Mesodermal cell (in vitro differentiated cells): Measurements from ENCODE around the gene NELFA.
"Not testable (repeated sequence)": the region's sequence is repeated elsewhere in the genome, so short reads cannot be mapped to it uniquely, and the experiment has no call there.

Experiments
- H3K27ac ChIP-seq: 2 replicates; pipeline ENCODE4 v1.7.0; 2013; ENCODE audit warnings: mild to moderate bottlenecking, low read depth, low read length, moderate library complexity; ENCODE audit not compliant: severe bottlenecking
- H3K36me3 ChIP-seq: 2 replicates; pipeline ENCODE4 v1.7.1; 2013; ENCODE audit warnings: mild to moderate bottlenecking, low read length, moderate library complexity; ENCODE audit not compliant: control insufficient read depth, insufficient read depth
- H3K4me1 ChIP-seq: one replicate; pipeline ENCODE4 v1.7.1; 2013; ENCODE audit warnings: mild to moderate bottlenecking, low read length; ENCODE audit not compliant: insufficient read depth, control insufficient read depth, poor library complexity, severe bottlenecking
- H3K4me3 ChIP-seq: 2 replicates; pipeline ENCODE4 v1.7.0; 2013; ENCODE audit warnings: low read length, control low read depth, mild to moderate bottlenecking; ENCODE audit not compliant: insufficient read depth, poor library complexity, severe bottlenecking; ENCODE audit errors: extremely low read depth
- H3K9me3 ChIP-seq: 2 replicates; pipeline ENCODE4 v1.7.1; 2013; ENCODE audit warnings: mild to moderate bottlenecking, low read length, moderate library complexity; ENCODE audit not compliant: control insufficient read depth
- WGBS, 2 experiments: methylation state at CpG; one replicate each; pipeline ENCODE4 v1.1.5; 2013; ENCODE audit warnings: missing lambda C conversion rate in 2 of 2; ENCODE audit not compliant: insufficient coverage in 2 of 2; 5-methylcytosine and 5-hydroxymethylcytosine counted together

NELFA gene

GRCh38 chr4:1993718-1994516, 14.9 kb downstream of the NELFA start:
- peaks cover 49% of the 10 kb centered on the region for H3K36me3 ChIP-seq
- H3K27ac ChIP-seq, H3K9me3 ChIP-seq, H3K4me1 ChIP-seq, H3K4me3 ChIP-seq: not testable (repeated sequence)
- 93 to 98% methylated on average over 10 to 16 of the region's 20 CpGs for WGBS, 2 experiments

GRCh38 chr4:1993169-1993516, 15.6 kb downstream of the NELFA start:
- Histone ChIP-seq H3K36me3 (peaks cover 56% of the 10 kb centered on the region), H3K4me1 (no peaks in the 10 kb centered on the region), H3K27ac (no peak overlapping the region), H3K9me3 (peaks cover 6% of the 10 kb centered on the region), H3K4me3 (no peak overlapping the region)
- 93 to 96% methylated on average over 17 of the region's 19 CpGs for WGBS, 2 experiments

DNA sequence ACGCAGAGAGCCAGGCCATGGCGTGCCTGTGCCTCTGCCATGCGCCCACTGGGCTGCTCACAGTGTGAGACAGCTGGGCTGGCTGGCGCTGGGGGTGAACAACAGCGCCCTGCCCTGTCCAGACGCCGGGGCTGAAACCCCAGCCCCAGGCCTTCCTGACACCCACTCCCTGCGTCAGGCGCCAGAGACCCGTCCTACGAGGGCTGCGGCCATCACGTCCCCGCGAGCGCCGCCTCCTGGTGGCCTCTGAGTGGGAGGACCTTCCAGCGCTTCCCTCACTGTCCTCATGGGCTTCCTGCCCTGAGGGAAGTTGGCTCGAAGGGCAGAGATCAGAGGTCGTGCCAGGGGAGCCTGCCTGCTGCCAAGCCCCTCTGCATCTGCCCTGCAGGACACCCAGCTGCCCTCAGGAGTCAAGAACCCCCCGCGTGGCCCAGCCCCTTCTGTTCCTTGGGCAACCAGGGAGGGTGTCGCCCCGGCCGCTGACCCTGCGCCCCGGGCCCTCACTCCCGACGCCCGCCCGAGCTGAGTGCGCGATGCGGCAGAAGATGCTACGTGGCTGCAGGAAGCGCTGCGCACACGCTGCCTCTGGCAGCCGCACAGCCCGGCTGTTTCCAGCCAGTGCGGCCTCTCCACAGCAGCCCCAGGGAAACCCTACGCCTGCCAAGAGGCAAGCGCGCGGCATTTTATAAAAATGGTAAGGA, 16.2 kb downstream of the NELFA start:
- H3K4me3 ChIP-seq = no peak overlapping the region
- 89% methylated on average over 40 to 45 of the region's 45 CpGs for WGBS, 2 experiments
- no peaks in the 10 kb centered on the region for H3K4me1 ChIP-seq
- peaks cover 53% of the 10 kb centered on the region for H3K36me3 ChIP-seq
- H3K27ac ChIP-seq = no peak overlapping the region
- H3K9me3 ChIP-seq = peaks cover 3% of the 10 kb centered on the region

DNA sequence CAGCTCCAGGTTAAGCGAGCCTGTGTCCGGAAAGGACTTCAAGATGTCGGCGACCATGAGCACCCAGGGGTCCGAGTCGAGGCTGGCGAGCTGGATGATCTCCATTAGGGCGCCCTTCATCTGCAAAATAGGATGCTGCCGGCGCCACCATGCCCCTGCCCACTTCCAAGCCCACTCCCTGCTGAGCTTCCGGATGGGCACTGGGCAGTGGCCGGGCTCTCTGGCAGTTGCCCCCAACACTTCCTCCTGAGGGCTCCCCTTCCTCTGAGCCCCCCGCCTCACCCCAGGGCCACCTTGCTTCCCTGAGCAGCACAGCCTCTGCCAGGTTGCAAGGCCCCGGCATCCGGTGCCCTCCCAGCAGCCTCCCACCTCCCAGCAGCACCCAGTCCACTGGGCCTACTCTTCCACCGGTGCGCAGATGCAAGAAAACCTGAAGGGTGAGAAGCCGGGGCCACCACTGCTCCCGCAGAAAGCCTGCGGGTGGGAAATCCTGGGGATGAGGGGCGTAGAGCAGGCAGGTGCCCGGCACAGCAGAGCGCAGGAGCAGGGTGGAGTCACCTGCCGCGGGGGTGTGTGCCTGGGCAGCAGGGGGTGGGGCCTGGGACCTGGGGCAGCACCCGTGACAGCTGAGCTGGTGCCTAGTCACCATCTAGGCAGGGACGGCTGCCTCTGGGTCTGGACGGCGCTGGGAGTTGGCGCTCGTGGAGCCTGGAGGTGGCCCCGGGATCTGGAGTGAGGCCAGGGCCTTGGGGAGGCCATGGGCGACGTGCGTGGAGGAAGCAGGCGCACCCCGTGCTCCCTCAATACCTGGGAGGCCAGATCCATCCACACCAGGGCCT, 17.0 kb downstream of the NELFA start:
- Histone ChIP-seq H3K4me3 (no peak overlapping the region), H3K27ac (no peak overlapping the region), H3K36me3 (peaks cover 53% of the 10 kb centered on the region), H3K9me3 (no peaks in the 10 kb centered on the region), H3K4me1 (no peaks in the 10 kb centered on the region)
- WGBS, 2 experiments = 94 to 96% methylated on average over 34 to 35 of the region's 37 CpGs

DNA sequence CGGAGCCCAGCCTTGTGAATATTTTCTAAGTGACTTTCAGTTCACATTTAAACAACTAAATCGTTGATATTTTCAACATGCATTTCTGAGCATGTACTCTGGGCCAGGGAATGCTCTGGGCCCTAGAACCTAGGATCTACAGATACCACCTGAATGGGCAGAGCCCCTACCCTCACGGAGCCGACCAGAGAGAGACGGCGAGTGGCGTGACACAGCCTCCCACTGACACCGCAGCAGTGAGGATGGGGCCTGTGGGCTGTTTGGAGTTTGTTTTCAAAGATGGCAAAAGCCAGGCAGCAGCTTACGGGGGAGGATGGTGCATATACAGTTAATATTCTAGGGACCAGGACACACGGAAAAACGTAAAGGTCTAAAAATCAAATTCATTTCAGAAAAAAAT, 17.7 kb downstream of the NELFA start:
- 98 to 100% methylated on average over 8 to 9 of the region's 11 CpGs for WGBS, 2 experiments
- no peaks in the 10 kb centered on the region for H3K9me3 ChIP-seq
- H3K4me3 ChIP-seq = no peak overlapping the region
- H3K4me1 ChIP-seq = no peaks in the 10 kb centered on the region
- peaks cover 53% of the 10 kb centered on the region for H3K36me3 ChIP-seq
- H3K27ac ChIP-seq = no peak overlapping the region

- 96 to 97% methylated on average over 3 to 4 of the region's 5 CpGs for WGBS, 2 experiments
- Histone ChIP-seq H3K4me1 (no peaks in the 10 kb centered on the region), H3K27ac (no peak overlapping the region), H3K36me3 (peaks cover 54% of the 10 kb centered on the region), H3K4me3 (no peak overlapping the region), H3K9me3 (no peaks in the 10 kb centered on the region)
Measured at GRCh38 chr4:1990676-1991075, 18.1 kb downstream of the NELFA start.

DNA sequence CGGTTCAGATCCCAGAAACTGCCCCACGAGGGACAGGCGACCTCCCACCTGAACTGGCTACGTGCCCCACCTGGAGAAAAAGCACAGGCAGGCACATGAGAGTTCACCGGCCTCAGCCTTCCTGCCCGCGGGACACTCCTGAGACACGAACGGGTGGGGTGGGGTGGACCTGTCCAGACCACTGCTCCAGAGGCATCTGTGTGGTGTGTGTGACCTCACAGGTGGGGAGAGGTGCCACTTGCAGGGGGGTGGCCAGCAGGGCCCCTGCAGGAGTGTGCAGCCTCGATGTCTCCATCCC, 18.5 kb downstream of the NELFA start:
- H3K9me3 ChIP-seq = no peaks in the 10 kb centered on the region
- H3K4me1 ChIP-seq = no peaks in the 10 kb centered on the region

DNA sequence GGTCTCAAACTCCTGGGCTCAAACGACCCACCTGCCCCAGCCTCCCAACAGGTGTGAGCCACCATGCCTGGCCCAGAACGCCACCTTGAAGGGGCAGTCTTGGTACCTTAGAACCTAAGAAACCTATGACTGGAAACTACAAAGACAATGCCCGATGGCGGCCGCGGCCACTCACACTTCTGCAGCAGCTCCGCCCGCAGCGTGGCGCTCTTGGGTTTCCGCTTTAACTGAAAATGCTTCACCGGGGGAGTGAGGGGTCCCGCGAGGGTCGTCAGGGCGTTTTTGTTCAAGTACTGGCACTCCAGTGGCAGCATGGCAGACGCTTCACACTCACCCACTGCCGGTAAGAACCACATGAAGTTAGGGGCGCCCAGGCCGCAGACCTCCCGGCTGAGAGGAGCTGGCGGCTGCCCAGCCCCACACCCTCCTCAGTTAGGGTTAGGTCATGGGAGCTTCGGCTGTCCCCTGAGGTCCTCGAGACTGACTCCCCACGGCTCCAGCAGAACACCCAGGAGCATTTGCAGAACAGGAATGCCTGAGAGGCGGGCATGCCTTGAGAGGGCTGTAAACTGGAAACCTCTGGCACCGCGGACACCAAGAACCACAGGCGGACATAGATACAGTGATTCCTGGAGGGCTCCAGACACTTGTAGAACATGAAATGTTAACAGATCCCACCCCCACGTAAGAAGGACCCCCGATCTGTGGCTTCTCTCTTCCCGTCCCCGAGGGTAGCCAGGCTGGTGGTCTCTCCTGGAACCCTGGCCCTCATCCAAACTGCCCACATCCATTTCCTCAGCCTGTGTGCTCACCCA, 19.0 kb downstream of the NELFA start:
- H3K36me3 ChIP-seq = peaks cover 57% of the 10 kb centered on the region
- H3K27ac ChIP-seq = no peak overlapping the region
- 95 to 96% methylated on average over 28 to 32 of the region's 33 CpGs for WGBS, 2 experiments

More for the DNA sequence above, 18.5 kb downstream of the NELFA start:
- no peak overlapping the region for H3K4me3 ChIP-seq
- peaks cover 56% of the 10 kb centered on the region for H3K36me3 ChIP-seq
- no peak overlapping the region for H3K27ac ChIP-seq
- 97 to 98% methylated on average over 5 to 7 of the region's 10 CpGs for WGBS, 2 experiments

GRCh38 chr4:1988327-1988724, 20.4 kb downstream of the NELFA start:
- Histone ChIP-seq H3K9me3 (no peaks in the 10 kb centered on the region), H3K27ac (no peak overlapping the region), H3K4me1 (no peaks in the 10 kb centered on the region), H3K4me3 (no peak overlapping the region), H3K36me3 (peaks cover 71% of the 10 kb centered on the region)
- WGBS, 2 experiments = 93 to 98% methylated on average over 7 to 9 of the region's 12 CpGs

More for the DNA sequence above, 19.0 kb downstream of the NELFA start:
- H3K4me1 ChIP-seq = no peaks in the 10 kb centered on the region
- no peak overlapping the region for H3K4me3 ChIP-seq
- no peaks in the 10 kb centered on the region for H3K9me3 ChIP-seq

DNA sequence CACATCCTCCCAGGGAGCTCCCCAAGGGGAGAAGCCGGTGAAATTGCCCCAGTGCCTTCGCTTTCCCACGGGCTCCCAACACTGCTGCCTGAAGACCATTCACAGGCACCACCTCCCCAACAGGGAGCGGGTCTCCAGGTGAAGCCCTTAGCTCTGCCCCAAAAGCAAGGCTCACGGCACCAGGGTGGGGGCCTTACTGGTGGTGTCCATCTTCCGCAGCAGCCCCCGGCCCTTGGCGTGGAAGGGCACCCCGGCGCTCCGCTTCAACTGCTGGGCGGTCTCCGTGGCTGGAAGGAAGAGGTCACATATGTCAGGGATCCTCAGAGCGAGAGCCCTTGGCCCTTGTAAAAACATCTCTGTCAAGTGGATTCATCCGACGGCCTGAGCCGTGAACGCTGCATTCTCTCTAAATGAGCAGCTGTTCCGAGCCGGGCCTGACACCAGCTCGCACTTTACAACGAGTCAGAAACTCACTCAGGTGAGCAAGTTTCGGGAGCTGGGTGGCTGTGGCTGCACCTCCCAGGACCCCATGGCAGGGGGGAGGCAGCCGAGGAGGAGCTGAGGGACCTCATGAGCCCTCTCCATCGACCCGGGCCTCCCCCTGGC, 20.9 kb downstream of the NELFA start:
- H3K9me3 ChIP-seq = no peaks in the 10 kb centered on the region
- no peak overlapping the region for H3K27ac ChIP-seq
- no peaks in the 10 kb centered on the region for H3K4me1 ChIP-seq
- 94 to 95% methylated on average over 21 to 26 of the region's 26 CpGs for WGBS, 2 experiments
- H3K36me3 ChIP-seq = peaks cover 76% of the 10 kb centered on the region
- H3K4me3 ChIP-seq = no peak overlapping the region
